ENCODE data around the gene ZG16. TPM values are rescaled to one million over a fixed set of nuclear protein-coding genes. Genes with fewer than 3 reads are reported as not detected.
"Not testable (repeated sequence)": the region's sequence is repeated elsewhere in the genome, so short reads cannot be mapped to it uniquely, and the experiment has no call there.

Gene ZG16, protein sequence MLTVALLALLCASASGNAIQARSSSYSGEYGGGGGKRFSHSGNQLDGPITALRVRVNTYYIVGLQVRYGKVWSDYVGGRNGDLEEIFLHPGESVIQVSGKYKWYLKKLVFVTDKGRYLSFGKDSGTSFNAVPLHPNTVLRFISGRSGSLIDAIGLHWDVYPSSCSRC
- polyA plus RNA-seq, result not detected

DNA sequence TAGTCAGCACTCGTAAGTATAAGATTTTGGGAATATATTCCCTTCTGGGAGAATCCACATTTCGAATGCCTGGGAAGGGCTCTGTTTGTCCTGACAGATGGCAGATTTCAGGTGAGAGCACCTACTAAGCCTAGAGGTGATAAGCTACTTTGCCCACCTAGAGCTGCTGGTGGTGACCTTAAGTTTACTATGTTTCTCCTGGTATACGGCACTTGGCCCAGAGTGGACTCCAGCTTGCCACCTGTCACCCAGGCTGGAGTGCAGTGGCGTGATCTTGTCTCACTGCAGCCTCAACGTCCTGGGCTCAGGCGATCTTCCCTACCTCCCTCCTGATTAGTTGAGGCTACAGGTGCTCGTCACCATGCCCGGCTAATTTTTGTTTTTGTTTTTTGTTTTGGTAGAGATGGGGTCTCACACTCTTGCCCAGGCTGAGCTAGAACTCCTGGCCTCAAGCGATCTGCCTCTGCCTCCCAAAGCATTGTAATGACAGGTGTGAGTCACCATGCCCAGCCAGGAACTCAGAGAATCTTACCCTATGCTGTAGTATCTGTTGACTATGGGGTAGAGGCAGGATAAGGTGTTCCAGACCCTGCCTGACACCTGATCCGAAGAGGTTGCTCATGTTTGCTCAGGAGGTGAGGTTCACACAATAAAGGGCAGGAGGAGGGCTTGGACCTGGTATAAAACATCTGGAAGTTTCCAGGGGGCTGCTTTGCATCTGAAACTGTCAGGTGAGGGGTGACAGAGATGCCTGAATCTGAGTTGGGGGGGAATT is at the start of gene ZG16:
TSS of gene ZG16 (plus strand) at position 681 of the 775 bp plus-strand sequence. CDS start 1,011 bp downstream, outside the sequence.
- peak within 1 kb of the TSS in 2 of 6 donors; percentile 60 to 63 for H3K27ac Mint-ChIP-seq
- no peaks in the 10 kb centered on the region for H3K4me1 Mint-ChIP-seq
- no peak within 1 kb of the TSS for H3K4me3 Mint-ChIP-seq
- DNase-seq, result no peak
- no peaks in the 10 kb centered on the region for H3K36me3 Mint-ChIP-seq
- peaks cover 0 to 4% (median 0%) of the 10 kb centered on the region in 3 donors for H3K27me3 Mint-ChIP-seq (ENCODE audit: low read depth in 3 of 3)
- no peaks in the 10 kb centered on the region for H3K9me3 Mint-ChIP-seq

- peak overlapping the region in 1 of 5 donors; percentile 29 for H3K4me3 Mint-ChIP-seq
- peak overlapping the region in 2 of 6 donors; percentile 49 to 68 for H3K27ac Mint-ChIP-seq
- peaks cover 2 to 14% (median 7%) of the 10 kb centered on the region in 3 donors for H3K27me3 Mint-ChIP-seq (ENCODE audit: low read depth in 3 of 3)
These were observed 48.9 kb upstream of the ZG16 start for GRCh38 chr16:29729116-29729521.

GRCh38 chr16:29730649-29731048 is 47.4 kb upstream of the ZG16 start:
- Mint-ChIP-seq H3K4me3 (peak overlapping the region; percentile 65 to 76 (median 73)), H3K36me3 (peaks cover 0 to 8% (median 3%) of the 10 kb centered on the region in 3 donors)

More at GRCh38 chr16:29729116-29729521, 48.9 kb upstream of the ZG16 start:
- Mint-ChIP-seq H3K9me3 (no peaks in the 10 kb centered on the region), H3K36me3 (peaks cover 0 to 4% (median 3%) of the 10 kb centered on the region in 3 donors), H3K4me1 (peaks cover 35 to 37% of the 10 kb centered on the region in 2 donors)
- DNase-seq, result no peak

DNA sequence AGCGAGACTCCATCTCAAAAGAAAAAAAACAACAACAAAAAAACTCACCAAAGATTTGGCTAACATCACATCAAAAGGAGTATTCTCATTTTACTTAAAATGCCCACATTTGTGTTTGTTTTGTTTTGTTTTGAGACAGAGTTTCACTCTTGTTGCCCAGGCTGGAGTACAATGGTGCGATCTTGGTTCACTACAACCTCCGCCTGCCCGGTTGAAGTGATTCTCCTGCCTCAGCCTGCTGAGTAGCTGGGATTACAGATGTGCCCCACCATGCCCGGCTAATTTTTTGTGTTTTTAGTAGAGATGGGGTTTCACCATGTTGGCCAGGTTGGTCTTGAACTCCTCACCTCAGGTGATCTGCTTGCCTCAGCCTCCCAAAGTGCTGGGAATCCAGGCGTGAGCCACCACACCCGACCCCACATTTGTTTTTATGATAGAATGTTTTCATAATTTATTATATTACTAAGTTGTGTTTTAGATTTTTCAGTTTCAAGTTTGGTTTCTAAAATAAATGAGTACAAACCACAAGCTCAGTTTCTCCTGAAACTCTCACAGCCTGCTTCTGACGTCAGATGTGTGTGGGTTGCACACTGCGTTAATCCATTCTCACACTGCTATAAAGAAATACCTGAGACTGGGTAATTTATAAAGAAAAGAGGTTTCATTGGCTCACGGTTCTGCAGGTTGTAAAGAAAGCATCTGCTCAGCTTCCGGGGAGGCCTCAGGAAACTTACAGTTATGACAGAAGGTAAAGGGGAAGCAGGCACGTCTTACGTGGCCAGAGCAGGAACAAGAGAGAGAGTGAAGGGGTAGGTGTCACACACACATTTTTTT is 46.1 kb upstream of the ZG16 start:
- not testable (repeated sequence) for H3K9me3 Mint-ChIP-seq, H3K36me3 Mint-ChIP-seq
- H3K27me3 Mint-ChIP-seq (ENCODE audit: low read depth in 3 of 3), result peaks cover 2 to 13% (median 7%) of the 10 kb centered on the region in 3 donors
- peak overlapping the region; percentile 82 to 99 (median 94) for H3K27ac Mint-ChIP-seq
- H3K4me1 Mint-ChIP-seq, result peaks cover 58 to 59% of the 10 kb centered on the region in 2 donors
- H3K4me3 Mint-ChIP-seq, result peak overlapping the region; percentile 68 to 85 (median 77)
- DNase-seq, result peak; percentile 56 to 62 (median 60)

More at GRCh38 chr16:29730649-29731048, 47.4 kb upstream of the ZG16 start:
- peaks cover 2 to 13% (median 7%) of the 10 kb centered on the region in 3 donors for H3K27me3 Mint-ChIP-seq (ENCODE audit: low read depth in 3 of 3)
- H3K4me1 Mint-ChIP-seq, result peaks cover 45 to 46% of the 10 kb centered on the region in 2 donors
- peak overlapping the region; percentile 85 to 99 (median 92) for H3K27ac Mint-ChIP-seq
- H3K9me3 Mint-ChIP-seq, result no peaks in the 10 kb centered on the region
- no peak for DNase-seq

DNA sequence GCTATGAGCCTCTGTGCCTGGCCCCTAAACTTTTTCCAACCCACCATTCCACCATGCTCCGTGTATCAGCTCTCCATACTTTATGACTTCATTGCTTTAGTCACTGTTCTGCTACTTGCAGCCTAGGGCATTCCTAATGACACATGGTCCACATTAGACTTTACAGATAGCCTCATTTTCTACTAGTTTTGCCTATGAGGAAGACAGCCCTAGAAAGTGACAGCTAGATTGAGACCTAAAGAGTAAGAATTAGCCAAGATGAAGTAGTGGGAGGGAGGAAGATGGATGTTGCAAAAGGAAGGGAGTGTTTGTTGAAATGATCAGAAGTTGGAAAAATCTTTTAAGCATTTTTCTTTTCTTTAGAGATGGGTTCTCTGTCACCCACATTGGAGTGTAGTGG is 43.3 kb upstream of the ZG16 start:
- Mint-ChIP-seq H3K4me3 (peak overlapping the region in 2 of 5 donors; percentile 12 to 33), H3K27me3 (ENCODE audit: low read depth in 3 of 3) (peaks cover 2 to 11% (median 10%) of the 10 kb centered on the region in 3 donors), H3K27ac (peak overlapping the region; percentile 0 to 83 (median 67)), H3K36me3 (peaks cover 0 to 13% (median 7%) of the 10 kb centered on the region in 3 donors), H3K9me3 (no peaks in the 10 kb centered on the region), H3K4me1 (peaks cover 81 to 83% of the 10 kb centered on the region in 2 donors)
- no peak for DNase-seq

GRCh38 chr16:29736112-29736511 is 41.9 kb upstream of the ZG16 start:
- H3K36me3 Mint-ChIP-seq, result peaks cover 0 to 16% (median 16%) of the 10 kb centered on the region in 3 donors
- H3K27ac Mint-ChIP-seq, result peak overlapping the region in 5 of 6 donors; percentile 75 to 95 (median 81)
- DNase-seq, result no peak
- H3K4me3 Mint-ChIP-seq, result peak overlapping the region in 1 of 5 donors; percentile 19
- no peaks in the 10 kb centered on the region for H3K9me3 Mint-ChIP-seq
- H3K4me1 Mint-ChIP-seq, result peaks cover 86 to 90% of the 10 kb centered on the region in 2 donors
- H3K27me3 Mint-ChIP-seq (ENCODE audit: low read depth in 3 of 3), result peaks cover 4 to 15% (median 12%) of the 10 kb centered on the region in 3 donors

GRCh38 chr16:29736764-29737163 is 41.3 kb upstream of the ZG16 start:
- Mint-ChIP-seq H3K4me3 (peak overlapping the region in 1 of 5 donors; percentile 25), H3K27me3 (ENCODE audit: low read depth in 3 of 3) (peaks cover 9 to 15% (median 12%) of the 10 kb centered on the region in 3 donors), H3K9me3 (no peaks in the 10 kb centered on the region), H3K36me3 (peaks cover 3 to 17% (median 16%) of the 10 kb centered on the region in 3 donors), H3K4me1 (peaks cover 89 to 90% of the 10 kb centered on the region in 2 donors), H3K27ac (peak overlapping the region in 5 of 6 donors; percentile 75 to 95 (median 81))
- no peak for DNase-seq

DNA sequence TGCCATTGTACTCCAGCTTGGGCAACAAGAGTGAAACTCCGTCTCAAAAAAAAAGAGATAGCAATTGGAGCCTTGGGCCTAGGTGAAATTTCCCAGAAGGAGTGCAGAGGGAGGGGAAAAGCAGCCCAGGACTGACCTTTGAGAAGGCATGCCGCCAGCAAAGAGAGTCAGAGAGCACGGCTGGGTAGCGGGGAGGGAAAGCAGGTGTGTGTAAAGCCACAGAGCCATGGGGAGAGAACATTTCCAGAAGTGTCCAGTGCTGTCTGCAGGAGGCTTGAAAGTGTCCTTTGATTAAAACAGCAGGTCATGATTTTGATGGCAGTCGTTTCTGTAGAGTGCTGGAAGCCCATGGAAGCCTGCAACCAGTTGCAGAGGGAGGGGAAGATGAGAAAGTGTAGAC is 40.3 kb upstream of the ZG16 start:
- Mint-ChIP-seq H3K36me3 (peaks cover 3 to 25% (median 13%) of the 10 kb centered on the region in 3 donors), H3K27me3 (ENCODE audit: low read depth in 3 of 3) (peaks cover 9 to 15% (median 10%) of the 10 kb centered on the region in 3 donors), H3K27ac (peak overlapping the region; percentile 89 to 99 (median 94)), H3K4me3 (peak overlapping the region; percentile 29 to 69 (median 61)), H3K4me1 (peaks cover 89 to 91% of the 10 kb centered on the region in 2 donors), H3K9me3 (no peaks in the 10 kb centered on the region)
- DNase-seq, result no peak

GRCh38 chr16:29738514-29738913 is 39.5 kb upstream of the ZG16 start:
- Mint-ChIP-seq H3K4me1 (peaks cover 89 to 92% of the 10 kb centered on the region in 2 donors), H3K36me3 (peaks cover 6 to 33% (median 13%) of the 10 kb centered on the region in 3 donors), H3K27ac (peak overlapping the region; percentile 89 to 99 (median 94)), H3K4me3 (peak overlapping the region; percentile 29 to 73 (median 62)), H3K27me3 (ENCODE audit: low read depth in 3 of 3) (peaks cover 7 to 12% (median 11%) of the 10 kb centered on the region in 3 donors), H3K9me3 (no peaks in the 10 kb centered on the region)
- peak; percentile 73 to 76 (median 75) for DNase-seq

DNA sequence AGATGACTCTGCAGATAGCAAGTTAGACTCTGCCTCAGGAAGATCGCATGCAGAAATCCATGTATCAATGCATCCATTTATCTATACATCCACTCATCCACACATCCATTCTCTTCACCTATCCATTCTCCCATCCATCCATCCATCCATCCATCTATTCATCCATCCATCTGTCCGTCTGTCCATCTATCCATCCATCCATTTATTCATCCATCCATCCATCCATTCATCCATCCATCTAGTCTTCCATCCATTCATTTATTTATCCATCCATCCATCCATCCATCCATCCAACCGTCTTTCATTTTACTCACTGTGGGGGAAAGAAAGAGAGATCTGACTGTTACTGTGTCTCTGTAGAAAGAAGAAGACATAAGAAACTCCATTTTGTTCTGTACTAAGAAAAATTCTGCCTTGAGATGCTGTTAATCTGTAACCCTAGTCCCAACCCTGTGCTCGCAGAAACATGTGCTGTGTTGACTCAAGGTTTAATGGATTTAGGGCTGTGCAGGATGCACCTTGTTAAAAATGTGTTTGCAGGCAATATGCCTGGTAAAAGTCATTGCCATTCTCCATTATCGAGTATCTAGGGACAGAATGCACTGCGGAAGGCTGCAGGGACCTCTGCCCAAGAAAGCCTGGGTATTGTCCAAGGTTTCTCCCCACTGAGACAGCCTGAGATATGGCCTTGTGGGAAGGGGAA is 38.0 kb upstream of the ZG16 start:
- Mint-ChIP-seq H3K36me3 (peaks cover 11 to 43% (median 13%) of the 10 kb centered on the region in 3 donors), H3K27me3 (ENCODE audit: low read depth in 3 of 3) (peaks cover 10 to 19% (median 16%) of the 10 kb centered on the region in 3 donors), H3K4me1 (peaks cover 86 to 87% of the 10 kb centered on the region in 2 donors), H3K4me3 (peak overlapping the region; percentile 1 to 87 (median 39)), H3K27ac (peak overlapping the region; percentile 91 to 100 (median 95))
- DNase-seq, H3K9me3 Mint-ChIP-seq: not testable (repeated sequence)

GRCh38 chr16:29740630-29741015 is 37.4 kb upstream of the ZG16 start:
- Mint-ChIP-seq H3K36me3 (peaks cover 11 to 43% (median 13%) of the 10 kb centered on the region in 3 donors), H3K4me3 (peak overlapping the region in 4 of 5 donors; percentile 8 to 87 (median 48)), H3K27me3 (ENCODE audit: low read depth in 3 of 3) (peaks cover 14 to 25% (median 22%) of the 10 kb centered on the region in 3 donors), H3K4me1 (peaks cover 84 to 88% of the 10 kb centered on the region in 2 donors), H3K27ac (peak overlapping the region; percentile 91 to 100 (median 95))
- H3K9me3 Mint-ChIP-seq, DNase-seq: not testable (repeated sequence)

DNA sequence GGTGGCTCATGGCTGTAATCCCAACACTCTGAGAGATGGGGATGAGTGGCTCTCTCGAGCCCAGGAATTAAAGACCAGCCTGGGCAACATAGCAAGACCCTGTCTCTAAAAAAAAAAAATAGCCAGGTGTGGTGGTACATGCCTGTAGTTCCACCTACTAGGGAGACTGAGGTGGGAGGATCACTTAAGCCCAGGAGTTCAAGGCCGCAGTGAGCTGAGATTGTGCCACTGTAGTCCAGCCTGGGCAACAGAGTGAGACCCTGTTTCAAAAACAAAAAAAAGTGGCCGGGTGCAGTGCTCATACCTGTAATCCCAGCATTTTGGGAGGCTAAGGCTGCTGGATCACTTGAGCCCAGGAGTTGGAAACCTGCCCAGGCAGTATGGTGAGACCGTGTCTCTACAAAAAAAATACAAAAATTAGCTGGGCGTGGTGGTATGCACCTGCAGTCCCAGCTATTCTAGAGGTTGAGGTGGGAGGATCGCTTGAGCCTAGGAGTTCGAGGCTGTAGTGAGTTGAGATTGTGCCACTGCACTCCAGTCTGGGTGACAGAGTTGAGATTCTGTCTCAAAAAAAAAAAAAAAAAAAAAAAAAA is 35.3 kb upstream of the ZG16 start:
- Mint-ChIP-seq H3K36me3 (peaks cover 13 to 48% (median 15%) of the 10 kb centered on the region in 3 donors), H3K4me3 (peak overlapping the region; percentile 79 to 98 (median 83)), H3K4me1 (peaks cover 80 to 87% of the 10 kb centered on the region in 2 donors), H3K27me3 (ENCODE audit: low read depth in 3 of 3) (peaks cover 26 to 33% (median 32%) of the 10 kb centered on the region in 3 donors), H3K9me3 (no peaks in the 10 kb centered on the region), H3K27ac (peak overlapping the region; percentile 91 to 100 (median 96))
- no peak for DNase-seq

Measured in immature natural killer cell (primary cell).